K562 (cell line): ENCODE results near the gene TFAP2E. TPM values are rescaled to one million over a fixed set of nuclear protein-coding genes. Genes with fewer than 3 reads are reported as not detected.

ENCODE experiments used
- ATAC-seq: fragments of 200-7000 bp; cut with Tn5 transposase; 3 replicates; pipeline ENCODE4 v1.9.1; 2020; ENCODE audit warnings: moderate library complexity
- BruUV-seq: library from RNA; stranded (reverse); fragments of 400-500 nt; replicated peaks from 2 replicates; lab custom pipeline; 2021; lab: Mats Ljungman, UMichigan
- CTCF ChIA-PET: fragments of 300-600 bp; formaldehyde crosslinking; extraction: SDS; loops from one replicate; lab custom pipeline; 2021; ENCODE audit warnings: low intra/inter-chr PET ratio; lab: Yijun Ruan, JAX
- POLR2A ChIA-PET: fragments of 300-600, 350-650 bp; sonication (Branson Sonifier 250); formaldehyde crosslinking; extraction: SDS; loops from one replicate; lab custom pipeline; 2021; ENCODE audit warnings: antibody characterized with exemption, inconsistent platforms; lab: Yijun Ruan, JAX
- DNase-seq, 4 experiments: peaks; one replicate each; pipeline versions ENCODE4 v3.0.0 to v3.0.0-alpha.2; 2011 to 2018; ENCODE audit warnings: low spot score in 3 of 4, mixed read lengths in 3 of 4; ENCODE audit errors: extremely low read depth in 1 of 4
- FAIRE-seq: peaks from 2 replicates; lab custom pipeline; 2011; peaks lifted over from hg19 to GRCh38; lab: Jason Lieb, UNC
- H2AFZ ChIP-seq: 2 replicates; pipeline ENCODE4 v1.6.0; 2011; ENCODE audit warnings: low read depth, low read length, control low read depth, inconsistent platforms
- H3K27ac ChIP-seq: fragments of 200-600 bp; 3 replicates; pipeline ENCODE4 v1.8.0; 2011; ENCODE audit warnings: low read depth, mild to moderate bottlenecking, control low read depth, inconsistent platforms, low read length, moderate library complexity, mixed read lengths; ENCODE audit errors: extremely low read depth
- H3K27me3 ChIP-seq, 2 experiments: fragments of 300-600 bp in 1 of 2; 2 replicates in 1 of 2; 3 replicates in 1 of 2; pipeline versions ENCODE4 v1.6.0 to v1.8.0; 2011; ENCODE audit warnings: inconsistent platforms in 2 of 2, low read length in 2 of 2, mild to moderate bottlenecking in 1 of 2, mixed read lengths in 1 of 2, moderate library complexity in 1 of 2; ENCODE audit not compliant: control insufficient read depth in 2 of 2, insufficient read depth in 2 of 2
- H3K36me3 ChIP-seq: fragments of 300-600 bp; 3 replicates; pipeline ENCODE4 v1.8.0; 2011; ENCODE audit warnings: mild to moderate bottlenecking, low read length, inconsistent platforms; ENCODE audit not compliant: control insufficient read depth, insufficient read depth
- H3K4me1 ChIP-seq, 2 experiments: fragments of 200-600 bp in 1 of 2; replicated peaks in 1 of 2; 2 replicates in 1 of 2; 3 replicates in 1 of 2; pipeline versions ENCODE4 v1.5.1 to v1.8.0; 2011; ENCODE audit warnings: inconsistent platforms in 2 of 2, low read length in 2 of 2, mild to moderate bottlenecking in 1 of 2, mixed read lengths in 1 of 2, moderate library complexity in 1 of 2; ENCODE audit not compliant: control insufficient read depth in 2 of 2, insufficient read depth in 2 of 2
- H3K4me2 ChIP-seq: 2 replicates; pipeline ENCODE4 v1.6.1; 2011; ENCODE audit warnings: low read length, control low read depth, inconsistent platforms, mixed read lengths; ENCODE audit not compliant: insufficient read depth
- H3K4me3 ChIP-seq: fragments of 200-600 bp; sonication (generic), shearing (Covaris generic); 2 replicates; pipeline ENCODE4 v1.5.1; 2016; ENCODE audit warnings: control low read depth, inconsistent platforms
- H3K79me2 ChIP-seq: fragments of 200-600 bp; 3 replicates; pipeline ENCODE4 v1.8.0; 2011; ENCODE audit warnings: low read length, inconsistent platforms; ENCODE audit not compliant: control insufficient read depth, insufficient read depth
- H3K9ac ChIP-seq, 2 experiments: 2 replicates each; pipeline versions ENCODE4 v1.6.0 to v1.6.1; 2011; ENCODE audit warnings: low read depth in 2 of 2, low read length in 2 of 2, control low read depth in 1 of 2, inconsistent platforms in 1 of 2, mild to moderate bottlenecking in 1 of 2, mixed read lengths in 1 of 2; ENCODE audit not compliant: insufficient read depth in 1 of 2
- H3K9me1 ChIP-seq: one replicate; pipeline ENCODE4 v1.6.0; 2011; ENCODE audit warnings: inconsistent platforms, mild to moderate bottlenecking, low read length, moderate library complexity; ENCODE audit not compliant: control insufficient read depth, insufficient read depth
- H3K9me3 ChIP-seq: replicated peaks from 2 replicates; pipeline ENCODE4 v1.5.1; 2011; ENCODE audit warnings: low read depth, low read length, inconsistent platforms; ENCODE audit not compliant: control insufficient read depth, insufficient read depth
- H4K20me1 ChIP-seq: replicated peaks from 2 replicates; pipeline ENCODE4 v1.6.1; 2011; ENCODE audit warnings: low read length, inconsistent platforms, mixed read lengths; ENCODE audit not compliant: control insufficient read depth, insufficient read depth
- BRCA1 ChIP-seq, 2 experiments: fragments of 450-650 bp in 1 of 2; sonication (generic) in 1 of 2; formaldehyde crosslinking in 1 of 2; IDR thresholded peaks; 2 replicates each; pipeline versions ENCODE4 v1.5.0 to v1.6.1; 2017 to 2020; ENCODE audit warnings: mild to moderate bottlenecking in 1 of 2, missing genetic modification reagents in 1 of 2
- CBX3 ChIP-seq, 2 experiments: IDR thresholded peaks; 1 replicate in 1 of 2; 2 replicates in 1 of 2; pipeline ENCODE4 v1.6.1; 2012; ENCODE audit warnings: inconsistent platforms in 2 of 2, low read length in 2 of 2, borderline replicate concordance in 1 of 2, control low read depth in 1 of 2
- LARP7 ChIP-seq: fragments of 450-650 bp; IDR thresholded peaks from 2 replicates; pipeline ENCODE4 v1.6.1; 2016
- POLR3A ChIP-seq: IDR thresholded peaks from 2 replicates; pipeline ENCODE4 v1.6.1; 2011; ENCODE audit warnings: borderline replicate concordance, mild to moderate bottlenecking, moderate library complexity; ENCODE audit not compliant: insufficient read length, insufficient read depth; ENCODE audit errors: extremely low read depth
- SPI1 ChIP-seq: IDR thresholded peaks from 2 replicates; pipeline ENCODE4 v1.6.1; 2011; ENCODE audit warnings: low read depth, low read length, control low read depth, borderline replicate concordance
- TFAM ChIP-seq: fragments of 250-450 bp; sonication (Bioruptor Pico); conservative IDR thresholded peaks from 2 replicates; pipeline ENCODE4 v1.5.0; 2021; ENCODE audit warnings: mild to moderate bottlenecking, moderate library complexity
- ZNF830 ChIP-seq: fragments of 250-450 bp; sonication (Bioruptor Pico); IDR thresholded peaks from 2 replicates; pipeline ENCODE4 v1.5.0; 2021; ENCODE audit warnings: mild to moderate bottlenecking
- WGBS: fragments of 100-300 bp; shearing (Covaris generic); methylation state at CpG from one replicate; pipeline ENCODE4 v1.1.6; 2016; ENCODE audit warnings: low coverage, mixed read lengths; ENCODE audit not compliant: insufficient coverage; ENCODE audit errors: missing lambda C conversion rate; 5-methylcytosine and 5-hydroxymethylcytosine counted together
- in situ Hi-C: fragments of 300-500 bp; cut with MboI; formaldehyde crosslinking; loops from 4 replicates; pipeline ENCODE4 v1.15.0; 2018; ENCODE audit warnings: inconsistent platforms, mixed read lengths
- intact Hi-C: fragments of 100-400 bp; cut with micrococcal nuclease; formaldehyde crosslinking; loops from 2 replicates; pipeline ENCODE4 v1.14.2; 2022
- polyA plus RNA-seq, 8 experiments: library from polyadenylated mRNA; depleted of rRNA in 4 of 8; stranded (reverse) in 5 of 8; unstranded in 3 of 8; fragments of >200 nt; fragmentation: Nextera tagmentation in 2 of 8; fragmentation: Illumina TruSeq in 1 of 8; extraction: Ambion mirVana in 2 of 8; extraction: Trizol in 1 of 8; gene quantifications; 2 replicates each; pipeline versions ENCODE4 v1.2.1 to v1.2.3, GENCODE V29; 2011 to 2014; ENCODE audit warnings: inconsistent platforms in 1 of 8, missing spikeins in 1 of 8
- total RNA-seq, 7 experiments: library from RNA; depleted of rRNA in 6 of 7; stranded (reverse); fragments of >200 nt in 6 of 7; fragmentation: Illumina TruSeq in 2 of 7; extraction: Trizol in 2 of 7; gene quantifications; 2 replicates each; pipeline versions ENCODE4 v1.2.1 to v1.2.3, GENCODE V29; 2011 to 2021; ENCODE audit warnings: low replicate concordance in 1 of 7
- TF ChIP-seq, protein P1 (sequence below): fragments of 150-350 bp; IDR thresholded peaks from 2 replicates; pipeline ENCODE4 v1.6.1; 2014; ENCODE audit warnings: low read depth, mild to moderate bottlenecking, low read length, borderline replicate concordance
- TF ChIP-seq, protein P2 (sequence below): fragments of 450-650 bp; IDR thresholded peaks from one replicate; pipeline ENCODE4 v1.6.1; 2018; ENCODE audit warnings: mild to moderate bottlenecking, moderate library complexity; ENCODE audit not compliant: partially characterized antibody

Gene TFAP2E
- total and polyA plus RNA-seq, 9 of the 15 experiments (the other 6 are each of a cell fraction or from before 2014, with no cell fraction given), result 0.03 to 0.11 (median 0.07) TPM; not detected in 4

DNA sequence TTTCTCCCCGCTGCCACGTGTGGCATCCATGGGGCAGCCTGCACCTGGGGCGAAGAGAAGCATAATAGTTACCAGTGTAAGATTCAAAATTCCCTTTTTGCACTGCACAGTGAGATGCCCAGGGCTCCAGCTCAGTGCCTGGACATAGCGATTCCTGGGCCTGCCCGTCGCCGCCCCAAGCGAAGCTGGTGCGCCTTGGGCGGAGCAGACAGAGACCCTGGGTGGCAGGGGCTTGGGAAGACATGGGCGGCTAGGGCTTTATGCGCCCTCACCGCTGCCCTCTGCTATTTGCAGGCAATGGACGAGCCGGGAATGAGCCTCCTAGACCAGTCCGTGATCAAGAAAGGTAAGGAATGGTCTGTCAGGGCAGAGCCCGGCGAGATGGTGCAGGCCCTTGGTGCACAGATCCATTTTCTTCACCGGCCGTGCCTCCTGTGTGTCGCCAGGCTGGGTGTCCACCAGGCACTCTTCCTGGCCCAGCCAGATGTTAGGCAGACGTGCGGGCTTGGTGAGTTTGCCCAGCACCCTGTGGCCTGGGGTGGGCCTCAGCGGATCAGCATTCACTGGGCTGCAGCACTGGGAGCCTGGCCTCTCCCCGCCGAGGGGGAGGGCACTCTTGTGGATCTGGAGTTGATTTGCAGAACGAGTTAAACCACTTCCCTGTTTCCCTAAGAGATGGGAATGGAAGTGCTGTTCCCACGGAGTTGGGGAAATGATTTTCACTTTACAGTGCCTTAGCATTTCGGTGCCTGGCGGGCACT lies 1.7 kb downstream of the TFAP2E start:
- ATAC-seq (no peak), DNase-seq (no peak), FAIRE-seq (no peak)
- Histone ChIP-seq H2AFZ (no peak overlapping the region), H3K9me1 (no peaks in the 10 kb centered on the region), H3K4me2 (no peak overlapping the region), H3K9me3 (no peaks in the 10 kb centered on the region), H3K79me2 (no peaks in the 10 kb centered on the region), H3K36me3 (no peaks in the 10 kb centered on the region), H3K4me1 (peaks cover 13 to 40% of the 10 kb centered on the region in 2 experiments), H3K27me3 (peaks cover 3 to 18% of the 10 kb centered on the region in 2 experiments; a peak in 4 of 5 replicates), H3K27ac (no peak overlapping the region), H4K20me1 (no peaks in the 10 kb centered on the region), H3K4me3 (no peak overlapping the region), H3K9ac (0 out of 4 replicates have a peak overlapping the region, but pooled peaks of 1 of the 2 experiments have one; percentile 46)
- 47% methylated on average over 30 of the region's 30 CpGs for WGBS
- CTCF ChIA-PET, result no interaction called here
- in situ Hi-C loops, result no loop called here
- TF ChIP-seq SPI1 (peak; percentile 54; the same call in 1 of the 2 replicates), CBX3 (IDR thresholded peaks at IDR 0.05; ENCODE audit: borderline replicate concordance in 1 of 2, low read length in 2 of 2) (no peak), TFAM (no peak)
- intact Hi-C loops, result no loop called here
- POLR2A ChIA-PET, result no interaction called here
- no TSS peak for BruUV-seq

DNA sequence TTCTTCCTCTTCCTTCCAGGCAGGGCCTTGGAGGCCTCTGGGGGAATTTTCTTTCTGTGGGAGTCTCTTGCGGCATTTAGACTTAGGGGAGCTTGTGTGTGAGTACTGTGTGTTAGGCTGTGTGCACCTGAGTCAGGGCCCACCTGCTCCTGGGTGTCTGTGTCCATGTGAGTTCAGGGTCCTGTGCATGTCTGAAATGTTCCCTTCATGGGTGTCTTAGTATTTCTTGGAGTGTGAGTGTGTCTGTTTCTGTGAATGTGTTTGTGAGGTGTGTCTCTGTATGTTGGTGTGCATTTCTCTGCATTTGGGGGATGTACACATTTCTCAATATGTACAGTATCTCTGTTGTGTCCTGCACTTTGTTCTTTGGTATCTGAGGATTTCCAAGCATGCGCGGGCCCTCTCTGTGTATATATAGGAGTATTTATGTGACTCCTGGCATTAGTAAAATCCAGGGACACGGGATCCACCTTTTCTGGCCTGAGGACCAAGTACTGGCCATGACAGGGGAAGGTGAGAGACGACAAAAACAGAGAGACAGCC lies 2.4 kb downstream of the TFAP2E start:
- BruUV-seq, result no TSS peak

More for the DNA sequence above, 2.4 kb downstream of the TFAP2E start:
- 48% methylated on average over 5 of the region's 5 CpGs for WGBS
- H3K4me1 ChIP-seq, result peaks cover 11 to 40% of the 10 kb centered on the region in 2 experiments
- H2AFZ ChIP-seq, result no peak overlapping the region
- H3K9me1 ChIP-seq, result no peaks in the 10 kb centered on the region
- intact Hi-C loops, result no loop called here
- DNase-seq (no peak), ATAC-seq (no peak), FAIRE-seq (no peak)
- no peaks in the 10 kb centered on the region for H3K9me3 ChIP-seq
- peaks cover 3 to 18% of the 10 kb centered on the region in 2 experiments; a peak in 4 of 5 replicates for H3K27me3 ChIP-seq
- H3K36me3 ChIP-seq, result no peaks in the 10 kb centered on the region
- no peaks in the 10 kb centered on the region for H3K79me2 ChIP-seq
- TF ChIP-seq, protein P1, sequence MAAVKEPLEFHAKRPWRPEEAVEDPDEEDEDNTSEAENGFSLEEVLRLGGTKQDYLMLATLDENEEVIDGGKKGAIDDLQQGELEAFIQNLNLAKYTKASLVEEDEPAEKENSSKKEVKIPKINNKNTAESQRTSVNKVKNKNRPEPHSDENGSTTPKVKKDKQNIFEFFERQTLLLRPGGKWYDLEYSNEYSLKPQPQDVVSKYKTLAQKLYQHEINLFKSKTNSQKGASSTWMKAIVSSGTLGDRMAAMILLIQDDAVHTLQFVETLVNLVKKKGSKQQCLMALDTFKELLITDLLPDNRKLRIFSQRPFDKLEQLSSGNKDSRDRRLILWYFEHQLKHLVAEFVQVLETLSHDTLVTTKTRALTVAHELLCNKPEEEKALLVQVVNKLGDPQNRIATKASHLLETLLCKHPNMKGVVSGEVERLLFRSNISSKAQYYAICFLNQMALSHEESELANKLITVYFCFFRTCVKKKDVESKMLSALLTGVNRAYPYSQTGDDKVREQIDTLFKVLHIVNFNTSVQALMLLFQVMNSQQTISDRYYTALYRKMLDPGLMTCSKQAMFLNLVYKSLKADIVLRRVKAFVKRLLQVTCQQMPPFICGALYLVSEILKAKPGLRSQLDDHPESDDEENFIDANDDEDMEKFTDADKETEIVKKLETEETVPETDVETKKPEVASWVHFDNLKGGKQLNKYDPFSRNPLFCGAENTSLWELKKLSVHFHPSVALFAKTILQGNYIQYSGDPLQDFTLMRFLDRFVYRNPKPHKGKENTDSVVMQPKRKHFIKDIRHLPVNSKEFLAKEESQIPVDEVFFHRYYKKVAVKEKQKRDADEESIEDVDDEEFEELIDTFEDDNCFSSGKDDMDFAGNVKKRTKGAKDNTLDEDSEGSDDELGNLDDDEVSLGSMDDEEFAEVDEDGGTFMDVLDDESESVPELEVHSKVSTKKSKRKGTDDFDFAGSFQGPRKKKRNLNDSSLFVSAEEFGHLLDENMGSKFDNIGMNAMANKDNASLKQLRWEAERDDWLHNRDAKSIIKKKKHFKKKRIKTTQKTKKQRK, result no peak
- TF ChIP-seq ZNF830 (CRISPR knock-in tag), result no peak
- no peak for TF ChIP-seq POLR3A
- TF ChIP-seq, protein P2, sequence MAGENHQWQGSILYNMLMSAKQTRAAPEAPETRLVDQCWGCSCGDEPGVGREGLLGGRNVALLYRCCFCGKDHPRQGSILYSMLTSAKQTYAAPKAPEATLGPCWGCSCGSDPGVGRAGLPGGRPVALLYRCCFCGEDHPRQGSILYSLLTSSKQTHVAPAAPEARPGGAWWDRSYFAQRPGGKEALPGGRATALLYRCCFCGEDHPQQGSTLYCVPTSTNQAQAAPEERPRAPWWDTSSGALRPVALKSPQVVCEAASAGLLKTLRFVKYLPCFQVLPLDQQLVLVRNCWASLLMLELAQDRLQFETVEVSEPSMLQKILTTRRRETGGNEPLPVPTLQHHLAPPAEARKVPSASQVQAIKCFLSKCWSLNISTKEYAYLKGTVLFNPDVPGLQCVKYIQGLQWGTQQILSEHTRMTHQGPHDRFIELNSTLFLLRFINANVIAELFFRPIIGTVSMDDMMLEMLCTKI, result no peak
- no peak for TF ChIP-seq BRCA1 (IDR thresholded peaks at IDR 0.05)
- TF ChIP-seq BRCA1 (CRISPR knock-in tag; IDR thresholded peaks at IDR 0.05), result no peak
- TF ChIP-seq LARP7, result no peak
- no peak overlapping the region for H3K4me3 ChIP-seq
- in situ Hi-C loops, result no loop called here
- H4K20me1 ChIP-seq, result no peaks in the 10 kb centered on the region
- H3K27ac ChIP-seq, result no peak overlapping the region
- ChIA-PET POLR2A (no interaction called here), CTCF (no interaction called here)
- peak overlapping the region in 1 of 2 experiments; percentile 79; a peak in 1 of 4 replicates for H3K9ac ChIP-seq
- no peak overlapping the region for H3K4me2 ChIP-seq
